HepG2 (cell line): ENCODE data around the gene CUL4A. TPM values are rescaled to one million over a fixed set of nuclear protein-coding genes. Genes with fewer than 3 reads are reported as not detected.

Source experiments
- ATF4 ChIP-seq, 2 experiments: fragments of 450-650 bp in 1 of 2; sonication (generic) in 1 of 2; formaldehyde crosslinking; IDR thresholded peaks; 2 replicates each; pipeline versions ENCODE4 v1.5.0 to v1.8.0; 2020 to 2022; ENCODE audit warnings: mild to moderate bottlenecking in 1 of 2, missing genetic modification reagents in 1 of 2
- BHLHE40 ChIP-seq: IDR thresholded peaks from 2 replicates; pipeline ENCODE4 v1.6.1; 2011; ENCODE audit warnings: low read length, improper control_type of control experiment
- EP300 ChIP-seq, 3 experiments: sonication (generic) in 1 of 3; formaldehyde crosslinking in 1 of 3; IDR thresholded peaks; 2 replicates each; pipeline versions ENCODE4 v1.5.1 to v1.6.1; 2011 to 2020; ENCODE audit warnings: low read depth in 2 of 3, low read length in 2 of 3, borderline replicate concordance in 1 of 3, improper control_type of control experiment in 1 of 3, mild to moderate bottlenecking in 1 of 3, missing genetic modification reagents in 1 of 3, moderate library complexity in 1 of 3
- GATAD2A ChIP-seq: IDR thresholded peaks from 2 replicates; pipeline ENCODE4 v1.6.1; 2016
- HMG20A ChIP-seq: IDR thresholded peaks from 2 replicates; pipeline ENCODE4 v1.6.1; 2016; ENCODE audit warnings: borderline replicate concordance
- KLF6 ChIP-seq: IDR thresholded peaks from 2 replicates; pipeline ENCODE4 v1.8.0; 2016; ENCODE audit warnings: missing biosample characterization, missing genetic modification reagents
- MATR3 ChIP-seq: sonication (generic); formaldehyde crosslinking; IDR thresholded peaks from 2 replicates; pipeline ENCODE4 v1.4.0; 2020; ENCODE audit warnings: missing genetic modification reagents
- MYPOP ChIP-seq: sonication (generic); formaldehyde crosslinking; IDR thresholded peaks from 2 replicates; pipeline ENCODE4 v1.8.1; 2023; ENCODE audit warnings: mild to moderate bottlenecking, moderate library complexity, missing genetic modification reagents
- REL ChIP-seq: sonication (generic); formaldehyde crosslinking; conservative IDR thresholded peaks from 2 replicates; pipeline ENCODE4 v1.8.0; 2022; ENCODE audit warnings: mild to moderate bottlenecking, missing genetic modification reagents, moderate library complexity
- RXRB ChIP-seq: IDR thresholded peaks from 2 replicates; pipeline ENCODE4 v1.6.1; 2016; ENCODE audit warnings: borderline replicate concordance, missing genetic modification reagents, missing compliant biosample characterization
- SOX6 ChIP-seq, 2 experiments: fragments of 450-650 bp in 1 of 2; sonication (generic) in 1 of 2; formaldehyde crosslinking in 1 of 2; IDR thresholded peaks; 2 replicates each; pipeline versions ENCODE4 v1.4.0 to v1.6.1; 2017 to 2020; ENCODE audit warnings: antibody characterized with exemption in 1 of 2, mild to moderate bottlenecking in 1 of 2, missing genetic modification reagents in 1 of 2
- TBL1XR1 ChIP-seq: fragments of 150-350 bp; IDR thresholded peaks from 2 replicates; pipeline ENCODE4 v1.6.1; 2014; ENCODE audit warnings: borderline replicate concordance, low read length; ENCODE audit not compliant: partially characterized antibody
- THAP11 ChIP-seq: IDR thresholded peaks from 2 replicates; pipeline ENCODE4 v1.6.1; 2016; ENCODE audit warnings: missing biosample characterization, missing genetic modification reagents
- THRA ChIP-seq: sonication (generic); formaldehyde crosslinking; IDR thresholded peaks from 2 replicates; pipeline ENCODE4 v1.4.0; 2020; ENCODE audit warnings: missing genetic modification reagents, borderline replicate concordance
- ZBTB20 ChIP-seq: sonication (generic); formaldehyde crosslinking; IDR thresholded peaks from 2 replicates; pipeline ENCODE4 v1.8.1; 2023; ENCODE audit warnings: missing genetic modification reagents, low read depth, mild to moderate bottlenecking, borderline replicate concordance
- ZNF136 ChIP-seq: sonication (generic); formaldehyde crosslinking; IDR thresholded peaks from 2 replicates; pipeline ENCODE4 v1.8.1; 2022; ENCODE audit warnings: low read depth, mild to moderate bottlenecking, moderate library complexity, missing genetic modification reagents
- ZNF205 ChIP-seq: IDR thresholded peaks from 2 replicates; pipeline ENCODE4 v1.6.1; 2018; ENCODE audit warnings: missing biosample characterization, missing genetic modification reagents
- ZNF3 ChIP-seq: IDR thresholded peaks from 2 replicates; pipeline ENCODE4 v1.7.0; 2017; ENCODE audit warnings: inconsistent platforms
- ZNF326 ChIP-seq: sonication (generic); formaldehyde crosslinking; IDR thresholded peaks from 2 replicates; pipeline ENCODE4 v1.4.0; 2020; ENCODE audit warnings: missing genetic modification reagents, borderline replicate concordance
- ZNF549 ChIP-seq: sonication (generic); formaldehyde crosslinking; IDR thresholded peaks from 2 replicates; pipeline ENCODE4 v1.5.0; 2020; ENCODE audit warnings: missing genetic modification reagents
- ZNF580 ChIP-seq: IDR thresholded peaks from 2 replicates; pipeline ENCODE4 v1.6.1; 2016; ENCODE audit warnings: low read depth, borderline replicate concordance
- ZNF660 ChIP-seq: sonication (generic); formaldehyde crosslinking; IDR thresholded peaks from 2 replicates; pipeline ENCODE4 v1.5.1; 2020; ENCODE audit warnings: mild to moderate bottlenecking, low read depth, missing genetic modification reagents, borderline replicate concordance
- ZNF784 ChIP-seq: sonication (generic); formaldehyde crosslinking; IDR thresholded peaks from 2 replicates; pipeline ENCODE4 v1.5.1; 2020; ENCODE audit warnings: missing genetic modification reagents, mild to moderate bottlenecking, borderline replicate concordance
- ZSCAN29 ChIP-seq: sonication (generic); formaldehyde crosslinking; conservative IDR thresholded peaks from 2 replicates; pipeline ENCODE4 v1.4.0; 2020; ENCODE audit warnings: mild to moderate bottlenecking, missing genetic modification reagents
- polyA plus RNA-seq, 8 experiments: library from polyadenylated mRNA; depleted of rRNA in 3 of 8; stranded (reverse) in 7 of 8; unstranded in 1 of 8; fragments of >200 nt; fragmentation: Illumina TruSeq in 4 of 8; extraction: Trizol in 4 of 8; gene quantifications; 2 replicates each; pipeline versions ENCODE4 v1.2.1 to v1.2.3, GENCODE V29; 2011 to 2016; ENCODE audit warnings: low read depth in 4 of 8, missing spikeins in 1 of 8, mixed read lengths in 1 of 8; ENCODE audit not compliant: insufficient read depth in 1 of 8
- total RNA-seq, 5 experiments: library from RNA; depleted of rRNA; stranded (reverse); fragments of >200 nt; fragmentation: Illumina TruSeq; extraction: Trizol; gene quantifications; 2 replicates each; pipeline ENCODE4 v1.2.3, GENCODE V29; 2016; ENCODE audit warnings: low read depth in 1 of 5

CUL4A gene
- total and polyA plus RNA-seq, 2 of the 13 experiments (the other 11 are each of a cell fraction or from before 2014, with no cell fraction given), result 51.2 to 75.3 TPM

GRCh38 chr13:113183450-113184129 is 25.8 kb upstream of the CUL4A start (continued):
- TF ChIP-seq ZNF136 (CRISPR knock-in tag) (0 out of 2 replicates have a peak, but pooled peaks have one; percentile 19), KLF6 (peak; percentile 60; the same call in 1 of the 2 replicates), ZSCAN29 (CRISPR knock-in tag) (0 out of 2 replicates have a peak, but pooled peaks have one; percentile 31), ZNF580 (CRISPR knock-in tag) (peak; percentile 48; the same call in 1 of the 2 replicates), MATR3 (no peak), REL (CRISPR knock-in tag) (no peak), ATF4 (CRISPR knock-in tag; IDR thresholded peaks at IDR 0.05) (peak in 1 of 2 experiments; percentile 59; a peak in 2 of 4 replicates), HMG20A (CRISPR knock-in tag) (peak; percentile 83), THRA (peak; percentile 16; the same call in 1 of the 2 replicates), ZNF205 (0 out of 2 replicates have a peak, but pooled peaks have one; percentile 5), SOX6 (IDR thresholded peaks at IDR 0.05) (no peak), SOX6 (CRISPR knock-in tag; IDR thresholded peaks at IDR 0.05) (peak; percentile 96), RXRB (CRISPR knock-in tag) (peak; percentile 73; the same call in 1 of the 2 replicates), THAP11 (CRISPR knock-in tag) (peak; percentile 49; the same call in 1 of the 2 replicates), ZNF784 (0 out of 2 replicates have a peak, but pooled peaks have one; percentile 29), ZBTB20 (peak; percentile 82; the same call in 1 of the 2 replicates), MYPOP (CRISPR knock-in tag) (peak; percentile 25; the same call in 1 of the 2 replicates), ZNF3 (CRISPR knock-in tag) (peak; percentile 100), ZNF326 (CRISPR knock-in tag) (no peak), TBL1XR1 (peak; percentile 28), ZNF549 (no peak), EP300 (IDR thresholded peaks at IDR 0.05; ENCODE audit: low read depth in 2 of 2, low read length in 2 of 2) (peak in 1 of 2 experiments; percentile 30; a peak in 2 of 4 replicates), EP300 (CRISPR knock-in tag; IDR thresholded peaks at IDR 0.05; ENCODE audit: borderline replicate concordance) (no peak; the same call in 1 of the 2 replicates), BHLHE40 (peak; percentile 88), ZNF660 (no peak), GATAD2A (CRISPR knock-in tag) (peak; percentile 87)
